Sciatic nerve (tissue), 2 donors: ENCODE data around the gene EPHX1. TPM values are rescaled to one million over a fixed set of nuclear protein-coding genes. Genes with fewer than 3 reads are reported as not detected.
A peak's percentile ranks its signal among the peaks of the same experiment; 100 is the strongest.
"Not testable (repeated sequence)": the region's sequence is repeated elsewhere in the genome, so short reads cannot be mapped to it uniquely, and the experiment has no call there.

ENCODE experiments used
- ATAC-seq: fragments of 200-7000 bp; cut with Tn5 transposase; one replicate; pipeline ENCODE4 v1.9.1; 2020; ENCODE audit warnings: mild to moderate bottlenecking, moderate library complexity
- DNase-seq: peaks from one replicate; pipeline ENCODE4 v3.0.0-alpha.2; 2020; ENCODE audit warnings: low spot score
- intact Hi-C: fragments of 100-400 bp; cut with DNase I; formaldehyde crosslinking; loops from one replicate; pipeline ENCODE4 v1.14.2; 2022
- total RNA-seq: library from RNA; stranded (reverse); fragmentation: NEBNext Ultra II Directional; extraction: Animal tissue kit (Norgen Biotek cat#: 25700); gene quantifications from one replicate; pipeline ENCODE4 v1.2.1, GENCODE V29; 2021
- donor health status: DM: no; HTN: no; CAD: no.
- donor health status: DM: no; HTN: no; CAD: no.

EPHX1 gene
- total RNA-seq, 1 donor from 2014 or later, result 232 TPM

DNA sequence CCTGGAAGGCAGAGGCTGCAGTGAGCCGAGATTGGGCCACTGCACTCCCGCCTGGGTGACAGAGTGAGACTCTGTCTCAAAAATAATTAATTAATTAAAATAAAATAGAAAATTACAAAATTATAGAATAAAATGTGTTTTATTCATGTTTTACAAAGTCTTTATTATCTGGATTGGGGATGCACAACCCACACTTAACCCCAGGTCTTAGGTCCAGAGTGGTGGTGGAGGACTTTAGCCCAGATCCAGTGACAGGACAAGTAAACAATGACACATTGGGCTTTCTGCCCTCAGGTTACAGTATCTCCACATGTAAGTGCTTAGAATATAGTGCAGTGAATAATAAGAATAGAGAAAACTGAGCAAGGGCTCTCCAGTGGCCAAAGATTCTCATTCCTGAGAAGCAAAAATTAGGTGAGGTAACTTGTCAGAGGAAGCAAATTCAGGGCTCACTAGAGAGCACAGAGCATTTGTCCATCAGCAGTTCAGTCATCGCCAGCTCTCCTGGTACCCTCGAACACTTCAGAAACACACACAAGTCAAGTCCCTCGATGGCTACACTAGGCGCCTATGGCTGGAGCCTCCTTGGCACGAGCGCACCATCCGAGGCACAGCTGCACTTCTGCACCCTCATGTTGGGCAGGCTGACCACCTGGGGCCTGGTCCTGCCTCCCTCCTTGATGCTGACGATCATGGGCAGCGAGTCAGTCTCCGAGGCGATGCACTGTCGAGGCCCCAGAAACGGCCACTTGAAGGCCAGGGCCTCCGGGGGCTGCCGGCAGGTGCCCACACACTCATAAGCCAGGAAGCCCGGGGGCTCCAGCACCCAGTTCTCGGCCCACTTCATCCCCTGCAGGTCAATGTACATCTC is 76.5 kb downstream of the EPHX1 start:
- intact Hi-C loops, result no loop called here
- ATAC-seq (no peak), DNase-seq (no peak)

DNA sequence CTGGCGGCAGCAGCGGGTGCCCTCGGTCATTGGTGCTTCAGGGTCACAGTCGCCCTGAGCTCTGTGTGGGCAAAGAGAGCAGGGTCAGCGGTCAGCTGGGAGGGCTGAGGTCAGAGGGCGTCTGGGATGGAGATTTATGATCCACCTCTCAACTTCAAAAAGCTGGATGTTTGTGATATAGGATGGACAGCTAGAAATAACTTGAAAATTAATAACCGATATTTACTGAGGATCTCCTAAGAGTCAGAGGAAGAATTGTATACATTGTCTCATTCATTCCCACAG is 77.0 kb downstream of the EPHX1 start:
- no peak for DNase-seq
- intact Hi-C loops, result no loop called here
- ATAC-seq, result no peak

DNA sequence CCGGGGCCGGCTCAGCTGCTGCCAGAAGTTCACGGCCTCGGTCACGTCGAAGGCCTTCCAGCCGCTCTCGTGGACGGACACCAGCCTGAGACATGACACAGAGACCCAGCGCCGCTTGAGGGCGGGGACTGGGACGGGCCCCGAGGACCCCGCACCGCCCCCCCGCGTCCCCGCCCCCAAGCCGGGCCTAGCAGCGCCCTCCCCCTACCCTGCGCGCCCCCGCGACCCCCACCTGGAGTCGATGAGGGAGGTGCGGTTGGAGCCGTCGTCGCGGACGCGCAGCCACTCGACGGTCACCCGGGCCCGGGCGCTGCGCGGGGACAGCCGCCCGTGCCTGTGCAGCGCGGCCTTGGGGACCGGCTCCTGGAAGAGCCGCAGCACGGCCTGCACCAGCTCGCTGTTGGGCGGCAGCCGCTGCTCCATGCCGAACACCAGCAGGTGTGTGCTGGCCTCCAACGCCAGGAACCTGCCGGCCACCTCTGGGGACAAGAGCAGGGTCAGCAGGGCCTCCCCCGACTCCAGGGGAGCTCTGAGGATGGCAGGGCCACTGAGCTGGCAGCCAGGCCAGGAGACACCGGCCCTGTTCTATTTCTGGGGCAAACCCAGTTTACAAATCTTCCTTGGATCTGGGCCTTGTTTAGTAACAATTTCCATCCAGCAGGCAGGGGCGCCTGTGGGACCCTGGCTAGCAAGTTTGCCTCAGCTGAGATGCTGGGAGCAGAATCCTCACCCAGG is 77.8 kb downstream of the EPHX1 start:
- DNase-seq, ATAC-seq, intact Hi-C loops: not testable (repeated sequence)

DNA sequence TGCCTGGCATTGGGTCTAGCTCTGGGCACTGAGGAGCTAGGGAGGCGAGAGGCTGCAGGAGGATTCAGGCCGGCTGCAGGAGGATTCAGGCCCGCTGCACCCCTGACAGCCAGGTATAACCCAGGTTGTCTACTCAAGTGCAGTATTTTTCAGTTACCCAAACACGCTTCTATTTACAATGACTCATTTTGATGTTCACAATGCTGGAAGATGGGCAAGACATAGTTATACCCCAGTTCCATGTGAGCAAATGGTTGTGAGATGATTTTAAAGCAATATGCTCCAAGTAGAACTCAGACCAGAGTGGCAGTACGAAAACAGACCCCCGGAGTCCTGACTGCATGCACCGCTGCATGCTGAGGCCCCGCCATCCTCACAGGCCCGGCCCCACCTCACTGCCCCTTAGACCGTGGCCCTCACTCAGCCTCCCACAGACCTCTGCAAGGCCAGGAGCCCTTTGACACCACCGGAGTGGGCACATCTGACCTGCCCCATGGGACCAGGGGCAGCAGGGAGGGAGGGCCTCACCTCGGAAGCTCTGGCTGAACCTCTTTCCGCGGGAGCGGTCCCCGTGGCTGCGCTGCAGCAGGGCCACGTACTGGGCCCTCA is 78.5 kb downstream of the EPHX1 start:
- DNase-seq (no peak), ATAC-seq (no peak)
- intact Hi-C loops, result no loop called here

DNA sequence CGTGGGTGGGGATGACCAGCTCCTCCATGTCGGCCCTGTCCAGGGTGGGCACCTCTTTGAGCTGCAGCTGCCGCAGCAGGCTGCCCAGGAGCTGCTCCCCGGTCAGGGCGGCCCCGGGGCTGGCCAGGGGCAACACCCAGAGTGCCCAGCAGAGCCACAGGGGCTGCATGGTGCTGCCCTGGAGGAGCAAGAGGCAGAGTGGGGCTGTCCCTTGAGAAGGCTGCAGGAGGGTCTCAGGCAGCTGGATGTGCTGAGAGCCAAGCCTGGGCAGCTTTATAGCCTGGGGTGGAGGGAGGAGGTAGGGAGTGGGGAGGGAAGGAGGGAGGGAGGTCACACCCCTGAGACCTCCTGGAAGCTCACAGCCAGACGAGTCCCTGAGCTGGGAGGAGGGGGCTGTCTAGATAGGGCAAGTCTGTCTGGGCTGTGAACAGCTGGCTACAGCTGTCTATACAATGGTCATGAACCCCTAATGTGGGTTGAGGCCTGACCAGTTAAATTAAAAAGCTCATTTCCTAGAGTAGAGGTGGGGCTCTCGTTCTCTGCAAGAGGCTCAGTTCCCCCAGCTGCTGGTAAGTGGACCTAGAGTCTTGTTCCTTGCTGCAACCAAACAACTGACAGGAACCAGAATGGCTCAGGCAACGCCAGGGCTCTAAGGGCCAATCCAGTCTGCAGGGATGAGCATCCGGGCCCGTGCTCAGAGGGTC is 79.1 kb downstream of the EPHX1 start, which contains the start of gene LEFTY1:
Gene LEFTY1, minus strand, starts transcription at position 249 of the 704 bp plus-strand sequence. Its CDS starts 80 bp downstream, at position 169.
- ATAC-seq, result no peak
- intact Hi-C loops, result no loop called here
- DNase-seq, result no peak

DNA sequence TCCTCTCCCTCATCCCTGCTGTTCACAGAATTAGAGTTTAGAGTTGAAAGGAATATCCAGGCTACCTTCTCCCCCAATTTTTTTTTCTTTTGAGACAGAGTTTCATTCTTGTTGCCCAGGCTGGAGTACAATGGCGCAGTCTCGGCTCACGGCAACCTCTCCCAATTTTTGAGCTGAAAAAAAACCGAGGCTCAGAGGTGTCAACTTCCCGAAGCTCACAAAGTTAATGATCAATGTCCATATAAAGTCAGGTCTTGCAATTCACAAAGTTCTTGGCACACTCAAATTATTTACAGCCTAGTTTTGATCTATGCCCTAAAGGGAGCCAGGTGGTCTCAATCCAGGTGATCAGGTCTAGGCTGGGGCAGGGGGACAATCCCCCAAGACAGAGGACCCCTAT is 79.8 kb downstream of the EPHX1 start:
- intact Hi-C loops, result no loop called here
- no peak for DNase-seq
- no peak for ATAC-seq

DNA sequence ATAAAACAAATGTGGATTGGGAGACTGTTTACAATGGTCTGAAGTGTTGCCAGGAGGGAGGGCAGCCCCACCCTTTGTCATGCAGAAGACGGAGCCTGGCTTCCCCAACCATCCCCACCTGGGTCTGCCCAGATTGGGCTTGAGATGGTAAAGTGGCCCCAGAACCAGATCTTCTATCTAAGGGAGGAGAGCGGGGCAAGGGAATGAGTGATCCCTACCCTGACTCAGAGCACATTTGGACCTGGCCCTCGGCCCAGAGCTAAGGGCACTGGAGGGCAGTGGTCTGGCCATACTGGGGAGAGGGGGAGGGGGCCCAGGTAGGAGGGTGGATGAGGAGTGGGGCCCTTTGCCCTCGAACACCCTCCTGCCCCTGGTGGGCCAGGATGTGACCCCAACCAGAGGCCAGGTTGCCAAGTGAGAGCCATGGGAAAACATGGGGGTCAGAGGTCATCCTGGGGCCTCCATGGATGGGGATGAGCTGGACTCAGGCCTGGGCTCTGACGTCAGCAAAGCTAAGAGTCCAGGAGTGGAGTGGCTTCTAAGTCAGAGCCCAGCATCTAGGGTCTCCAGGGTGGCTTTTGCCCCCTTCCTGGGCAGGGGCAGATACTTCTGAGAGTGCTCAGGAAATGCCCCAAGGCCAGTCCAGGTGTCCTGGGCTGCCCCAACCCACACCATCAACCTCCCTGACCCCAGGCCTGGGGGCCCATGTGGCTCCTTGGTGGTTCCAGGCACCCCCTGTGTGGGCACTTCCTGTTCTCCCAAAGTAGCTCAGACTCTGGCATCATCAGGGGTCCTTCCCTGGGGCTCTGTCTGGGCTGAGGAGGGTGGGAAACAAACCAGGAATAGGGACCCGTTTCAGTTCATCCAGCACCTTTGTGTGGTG is 80.7 kb downstream of the EPHX1 start:
- intact Hi-C loops, result no loop called here

DNA sequence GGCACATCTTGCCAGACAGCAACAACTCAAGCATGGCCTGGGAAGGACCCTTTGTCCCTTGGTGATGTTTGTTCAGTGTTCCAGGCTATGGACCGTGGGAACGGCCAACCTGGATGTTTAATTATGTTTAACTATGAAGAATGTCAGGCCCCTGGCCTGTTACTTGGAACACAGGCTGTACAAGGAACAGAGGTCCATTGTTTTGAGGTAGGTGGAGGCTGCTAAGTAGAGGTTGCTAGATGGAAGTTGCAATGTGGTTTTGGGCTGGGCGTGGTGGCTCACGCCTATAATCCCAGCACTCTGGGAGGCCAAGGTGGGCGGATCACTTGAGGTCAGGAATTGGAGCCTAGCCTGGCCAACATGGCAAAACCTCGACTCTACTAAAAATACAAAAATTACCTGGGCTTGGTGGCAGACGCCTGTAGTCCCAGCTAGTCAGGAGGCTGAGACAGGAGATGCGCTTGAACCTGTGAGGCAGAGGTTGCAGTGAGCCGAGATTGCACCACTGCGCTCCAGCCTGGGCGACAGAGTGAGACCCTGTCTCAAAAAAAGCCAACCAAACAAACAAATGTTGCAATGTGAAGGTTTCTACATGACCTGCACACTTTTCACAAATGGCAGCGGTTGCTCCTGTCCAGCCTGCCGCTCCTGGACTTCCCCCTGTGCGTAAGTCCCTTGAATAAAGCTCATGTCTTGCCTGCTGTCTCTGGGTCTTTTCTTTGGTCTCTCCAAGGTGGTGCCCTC is 81.5 kb downstream of the EPHX1 start:
- intact Hi-C loops, result no loop called here
- peak; percentile 67 for ATAC-seq
- no peak for DNase-seq

More for the DNA sequence above, 80.7 kb downstream of the EPHX1 start:
- DNase-seq (no peak), ATAC-seq (peak; percentile 69)

DNA sequence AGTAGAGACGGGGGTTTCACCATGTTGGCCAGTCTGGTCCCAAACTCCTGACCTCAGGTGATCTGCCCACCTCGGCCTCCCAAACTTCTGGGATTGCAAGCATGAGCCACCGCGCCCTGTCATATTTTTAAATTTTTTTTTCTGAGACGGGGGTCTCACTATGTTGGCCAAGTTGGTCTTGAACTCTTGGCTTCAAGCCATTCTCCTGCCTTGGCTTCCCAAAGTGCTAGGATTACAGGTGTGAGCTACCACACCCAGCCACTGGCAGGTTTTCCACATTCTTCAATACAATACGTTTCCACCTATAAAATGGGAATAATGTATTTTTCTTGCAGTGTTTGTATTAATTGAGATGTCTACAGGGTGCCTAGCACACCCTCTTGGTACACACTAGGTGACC is 82.4 kb downstream of the EPHX1 start:
- no peak for DNase-seq
- no peak for ATAC-seq
- intact Hi-C loops, result no loop called here

Other genes starting within 250 kb of the EPHX1 start
- gene ENAH, start 157.0 kb upstream of the EPHX1 start, total RNA-seq, result 80.8 TPM
- 151 TPM for gene SRP9, start 32.3 kb upstream of the EPHX1 start, total RNA-seq
- gene TMEM63A, start 72.3 kb downstream of the EPHX1 start, total RNA-seq, result 95.7 TPM
- gene LEFTY1, start 79.0 kb downstream of the EPHX1 start, total RNA-seq, result 0.89 TPM
- 52.2 TPM for gene PYCR2, start 114.1 kb downstream of the EPHX1 start, total RNA-seq
- 0.31 TPM for gene LEFTY2, start 131.1 kb downstream of the EPHX1 start, total RNA-seq
- 22.3 TPM for gene SDE2, start 189.2 kb downstream of the EPHX1 start, total RNA-seq